ENCODE results near the gene TTC39A.
"Not testable (repeated sequence)": the region's sequence is repeated elsewhere in the genome, so short reads cannot be mapped to it uniquely, and the experiment has no call there.

TTC39A gene

DNA sequence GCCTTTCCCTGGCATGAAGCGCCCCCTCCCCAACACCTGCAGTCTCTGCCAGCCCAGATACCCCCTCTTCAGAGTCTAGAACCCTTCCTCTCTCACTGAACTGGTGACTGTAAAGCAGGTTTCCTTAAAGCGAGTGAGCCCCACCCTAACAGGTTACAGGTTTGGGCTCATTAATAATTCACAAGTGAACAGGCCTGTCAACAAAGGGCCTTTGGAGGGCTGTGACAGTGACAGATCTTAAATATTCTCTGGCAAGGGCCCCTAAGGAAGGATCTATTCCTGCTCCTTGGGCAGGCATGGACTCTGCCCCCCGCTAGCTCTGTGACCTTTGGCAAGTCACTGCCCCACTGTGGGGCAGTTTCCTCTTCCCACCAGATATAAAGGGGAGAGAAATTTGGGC, 5.6 kb upstream of the TTC39A start:
- DNase-seq, result no peak

DNA sequence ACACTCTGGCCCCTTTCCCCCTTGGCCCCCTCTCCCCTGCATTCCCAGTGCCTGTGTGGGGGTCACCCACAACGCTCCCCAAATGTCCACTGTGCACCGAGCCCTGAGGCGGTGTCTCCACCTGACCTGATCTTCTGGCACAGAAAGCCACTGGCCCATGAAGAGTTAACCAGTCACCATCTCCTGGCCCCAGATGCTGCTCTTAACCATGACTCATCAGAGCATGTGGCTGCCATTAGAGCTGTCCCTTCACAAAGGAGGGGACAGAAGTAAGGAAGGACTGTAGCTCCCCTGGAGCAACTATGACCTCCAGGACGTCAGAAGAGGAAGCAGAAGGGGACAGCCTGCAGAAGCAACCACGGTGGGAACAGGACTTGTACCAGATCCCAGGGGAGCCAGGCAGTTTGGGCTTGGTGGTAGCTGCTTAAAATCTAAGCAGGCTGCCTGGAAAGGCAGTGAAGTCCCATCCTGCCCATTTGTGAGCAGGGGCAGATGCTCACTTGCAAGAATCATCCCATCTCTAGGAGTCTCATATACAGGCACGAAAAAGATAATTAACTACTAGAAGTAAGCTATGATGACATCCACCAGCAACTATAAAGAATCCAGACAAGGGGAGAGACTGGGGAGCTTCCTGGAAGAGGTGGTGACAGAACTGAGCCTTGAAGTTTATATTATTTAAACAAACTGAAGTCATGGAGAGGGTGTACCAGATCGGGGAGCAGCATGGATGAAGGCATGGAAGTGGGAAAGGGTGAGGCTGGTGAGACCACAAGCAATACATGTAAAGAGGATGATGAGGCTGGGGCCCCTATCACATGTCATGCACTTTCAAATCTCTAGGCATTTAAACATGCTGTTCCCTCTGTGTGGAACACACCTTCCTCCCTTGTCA, 1.1 kb upstream of the TTC39A start:
- DNase-seq, result peak; percentile 56

DNA sequence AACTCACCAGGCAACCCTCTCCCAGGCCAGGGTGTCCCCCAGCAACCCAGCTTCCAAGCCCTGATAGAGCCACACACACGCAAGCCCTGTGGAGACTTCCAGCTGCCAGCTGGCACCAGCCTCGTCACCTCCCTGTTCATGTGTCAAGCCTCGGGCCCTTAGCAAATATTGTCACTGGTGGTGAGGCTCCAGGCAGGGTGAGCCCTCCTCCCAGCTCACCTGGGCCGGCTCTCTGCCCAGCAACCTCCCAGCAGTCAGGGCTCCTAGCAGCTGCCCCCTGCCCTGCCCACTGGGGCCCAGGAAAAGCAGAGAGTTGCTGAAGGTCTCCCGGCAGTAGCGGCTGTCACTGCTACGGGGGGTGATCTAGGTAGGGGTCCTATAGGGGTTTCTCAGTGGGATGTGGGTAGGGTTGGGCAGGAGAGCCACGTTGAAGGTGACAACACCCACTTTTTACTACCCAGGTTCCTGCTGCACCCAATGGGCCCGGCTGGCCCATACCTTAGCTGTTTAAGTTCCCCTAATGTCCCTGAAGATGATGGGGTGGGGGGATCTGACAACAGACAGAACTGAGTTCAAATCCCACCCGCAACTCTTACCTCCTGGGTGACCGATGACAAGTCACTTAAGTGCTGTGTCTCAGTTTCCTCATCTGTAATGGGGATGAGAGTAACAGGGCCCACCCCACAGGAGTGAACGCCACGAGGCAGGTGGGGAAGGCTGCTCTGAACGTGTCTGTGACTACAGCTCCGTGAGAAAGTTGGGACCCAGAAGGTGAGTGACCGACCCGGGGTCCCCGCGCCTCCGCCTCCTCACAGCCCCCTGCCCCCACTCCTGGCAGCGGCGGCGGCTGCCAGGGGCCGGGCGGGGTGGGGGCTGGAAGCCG, 678 bp downstream of the TTC39A start:
- DNase-seq, result peak; percentile 9

DNA sequence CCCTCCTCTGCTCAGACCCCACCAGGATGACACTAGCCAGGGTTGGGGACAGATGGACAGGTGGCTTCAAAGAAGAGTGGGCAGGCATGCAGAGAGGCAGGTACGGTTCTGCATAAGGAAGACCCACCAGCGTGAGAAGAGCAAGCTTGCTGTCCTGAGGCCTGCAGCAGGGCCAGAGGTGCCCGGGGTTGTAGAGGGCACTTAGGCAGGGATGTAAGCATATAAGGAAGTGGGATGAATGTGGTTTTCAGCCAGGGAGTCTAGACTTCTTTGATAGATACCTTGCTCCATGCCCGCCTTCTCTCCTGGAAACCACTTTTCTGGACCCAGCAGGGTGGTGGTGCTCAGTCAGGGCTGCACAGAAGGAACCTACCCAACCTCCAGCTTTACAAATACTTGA, 1.4 kb downstream of the TTC39A start:
- DNase-seq, result no peak

DNA sequence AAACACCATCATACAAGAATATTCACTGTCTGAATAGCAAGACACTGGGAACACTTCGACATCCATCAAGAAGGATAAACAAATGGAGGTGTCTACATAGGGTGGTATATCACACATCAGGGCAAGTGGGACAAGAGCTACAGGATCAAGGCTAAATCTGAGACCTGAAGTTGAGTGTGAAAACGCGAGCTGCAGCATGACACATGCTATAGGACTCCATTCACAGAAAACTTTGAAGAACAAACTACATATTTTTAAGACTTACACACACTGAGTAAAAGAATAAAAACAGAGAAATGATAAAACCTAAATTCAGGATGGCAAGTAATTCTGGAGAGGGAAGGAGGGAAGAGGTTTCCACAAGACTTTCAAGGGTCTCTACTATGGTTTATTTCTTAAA, 2.1 kb downstream of the TTC39A start:
- no peak for DNase-seq

DNA sequence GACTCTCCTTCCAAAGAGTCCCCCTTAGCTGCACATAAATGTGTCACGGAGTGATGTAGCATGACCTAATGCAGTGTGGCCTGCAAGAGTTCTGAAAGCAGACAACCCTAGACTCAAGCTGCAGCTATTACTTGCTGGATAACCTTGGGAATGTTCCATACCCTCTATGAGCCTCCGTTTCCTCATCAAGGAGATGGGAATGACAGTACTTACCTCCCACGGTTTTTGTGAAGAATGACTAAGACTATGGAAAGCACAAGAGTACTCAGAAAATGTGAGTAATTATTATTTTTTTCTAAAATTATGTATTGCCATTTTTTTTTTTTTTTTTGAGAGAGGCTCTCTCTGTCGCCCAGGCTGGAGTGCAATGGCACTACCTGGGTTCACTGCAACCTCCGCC, 3.0 kb downstream of the TTC39A start:
- DNase-seq, result no peak

DNA sequence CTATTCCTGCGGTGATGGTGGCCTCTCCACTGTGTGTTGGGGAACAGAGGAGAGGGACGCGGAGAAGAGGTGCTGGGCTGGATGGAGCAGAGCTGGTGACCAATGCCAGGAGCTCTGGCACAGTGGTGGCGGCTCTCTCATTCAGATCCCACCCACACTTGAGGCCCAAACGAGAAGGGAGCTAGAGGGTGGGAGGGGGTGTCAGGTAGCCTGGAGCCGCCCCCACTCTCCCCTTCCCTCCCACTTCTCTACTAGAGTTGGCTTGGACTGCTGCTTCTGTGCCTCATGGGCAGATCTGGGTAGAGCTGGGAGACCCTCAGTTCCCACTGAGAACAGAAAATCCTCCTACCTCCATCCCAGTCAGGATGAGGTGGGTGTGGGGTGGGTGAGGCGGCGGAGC, 3.5 kb downstream of the TTC39A start:
- DNase-seq, result no peak

DNA sequence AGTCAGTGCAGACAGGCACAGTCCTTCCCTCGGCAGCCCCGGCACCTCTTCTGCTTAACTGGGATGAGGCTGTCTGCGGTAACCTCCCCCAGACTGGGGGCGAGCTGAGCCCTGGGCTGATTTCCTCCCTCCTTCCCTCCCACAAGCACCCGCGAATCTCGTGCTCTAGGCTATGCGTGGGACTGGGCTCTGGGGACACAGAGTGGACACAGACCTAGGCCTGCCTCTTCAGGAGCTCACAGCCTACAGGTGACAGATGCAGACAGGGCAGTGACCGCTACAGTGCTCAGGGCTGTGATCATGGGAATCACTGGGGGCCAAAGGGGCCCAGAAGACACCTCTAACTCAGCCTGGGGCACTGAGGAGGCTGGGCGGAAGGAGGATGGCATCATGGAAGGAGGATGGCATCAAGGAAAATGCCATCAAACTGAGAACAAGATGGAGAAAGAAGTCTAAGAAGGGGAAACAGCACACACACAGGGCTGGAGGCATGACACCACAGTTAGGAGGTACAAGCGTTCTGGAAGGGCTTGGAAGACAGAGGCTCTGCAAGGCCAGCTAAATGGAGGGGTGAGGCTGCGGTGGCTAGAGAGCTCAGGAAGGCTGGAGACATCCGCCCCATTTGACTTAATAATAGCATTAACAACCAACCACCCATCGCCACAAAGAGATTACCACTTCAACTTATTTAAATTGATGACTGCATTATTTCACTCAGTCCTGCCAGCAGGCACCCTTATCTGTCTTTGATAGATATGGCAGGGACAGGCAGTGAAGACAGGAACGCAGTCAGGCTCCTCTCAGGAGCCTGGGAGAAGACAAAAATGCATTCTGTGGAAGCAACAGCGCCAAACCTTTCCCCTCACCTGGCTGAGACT, 4.2 kb downstream of the TTC39A start:
- DNase-seq, result no peak

DNA sequence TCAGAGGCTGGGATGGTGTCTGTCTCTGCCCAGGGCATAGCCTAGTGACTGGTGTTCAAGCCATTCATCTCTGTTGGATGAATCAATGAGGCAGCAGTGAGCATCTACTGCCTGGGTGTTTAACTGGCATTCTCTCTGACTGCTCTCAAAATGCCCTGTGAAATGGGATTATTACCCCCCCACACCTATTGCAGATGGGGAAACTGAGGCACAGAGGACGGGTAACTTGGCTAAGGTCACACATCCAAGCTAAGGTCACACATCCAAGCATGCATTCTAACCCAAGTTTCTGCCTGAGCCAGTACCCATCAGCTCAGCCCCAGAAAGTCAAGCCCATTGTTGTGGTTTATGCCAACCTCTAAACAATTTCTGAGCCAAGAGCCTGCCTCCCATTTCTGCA, 5.0 kb downstream of the TTC39A start:
- DNase-seq, result no peak

DNA sequence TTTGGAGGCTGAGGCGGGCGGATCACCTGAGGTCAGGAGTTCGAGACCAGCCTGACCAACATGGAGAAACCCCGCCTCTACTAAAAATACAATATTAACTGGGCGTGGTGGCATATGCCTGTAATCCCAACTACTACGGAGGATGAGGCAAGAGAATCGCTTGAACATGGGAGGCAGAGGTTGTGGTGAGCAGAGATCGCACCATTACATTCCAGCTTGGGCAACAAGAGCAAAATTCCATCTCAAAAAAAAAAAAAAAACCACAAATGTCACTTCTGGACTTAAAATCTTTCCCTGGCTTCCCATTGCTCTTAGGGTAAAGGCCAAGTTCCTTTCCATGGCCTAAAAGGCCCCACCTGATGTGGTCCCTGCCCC, 5.4 kb downstream of the TTC39A start:
- DNase-seq, result not testable (repeated sequence)

DNA sequence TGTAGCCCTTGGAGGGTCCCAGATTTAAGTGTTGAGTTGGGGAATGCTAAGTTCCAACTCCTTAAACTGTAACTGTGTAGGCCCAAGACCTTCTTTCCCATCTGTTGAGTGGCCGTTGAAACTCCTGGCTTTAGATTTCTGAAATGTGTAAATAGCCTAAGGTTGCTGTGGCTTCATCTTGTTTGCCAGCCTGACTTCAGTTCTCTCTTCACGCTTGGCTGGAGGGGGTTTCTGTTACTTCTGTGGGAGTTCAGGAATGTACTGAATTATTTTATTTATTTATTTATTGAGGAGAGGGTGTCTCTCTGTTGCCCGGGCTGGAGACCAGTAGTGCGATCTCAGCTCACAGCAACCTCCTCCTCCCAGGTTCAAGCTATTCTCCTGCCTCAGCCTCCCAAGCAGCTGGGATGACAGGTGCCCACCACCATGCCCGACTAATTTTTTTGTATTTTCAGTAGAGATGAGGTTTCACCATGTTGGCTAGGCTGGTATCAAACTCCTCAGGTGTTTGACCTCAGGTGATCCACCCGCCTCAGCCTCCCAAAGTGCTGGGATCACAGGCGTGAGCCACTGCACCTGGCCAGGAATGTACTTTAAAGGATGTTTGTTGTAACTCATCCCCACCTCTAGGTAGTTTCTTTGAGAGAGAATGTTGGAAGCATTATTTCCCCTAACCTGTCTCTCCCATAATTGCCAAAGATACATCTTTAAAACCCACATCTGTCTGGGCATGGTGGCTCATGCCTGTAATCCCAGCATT, 5.9 kb downstream of the TTC39A start:
- no peak for DNase-seq

DNA sequence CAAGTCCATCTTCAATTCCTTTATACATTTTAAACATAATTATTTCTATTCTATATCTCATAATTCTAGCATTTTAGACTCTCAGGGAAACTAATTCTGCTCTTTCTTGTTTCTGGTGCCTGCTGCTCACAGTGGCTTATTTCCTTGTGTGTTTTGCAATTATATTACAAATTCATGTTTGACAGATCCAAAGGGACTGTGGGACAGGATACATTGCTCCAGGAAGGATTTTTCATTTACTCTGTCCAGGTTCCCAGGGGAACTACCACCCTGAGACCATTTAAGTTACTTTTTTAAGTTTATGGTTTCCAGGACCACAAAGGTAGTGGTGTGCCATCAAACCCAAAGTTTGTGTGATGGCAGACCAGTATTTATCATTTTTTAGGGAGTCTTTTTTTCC, 6.6 kb downstream of the TTC39A start:
- no peak for DNase-seq

DNA sequence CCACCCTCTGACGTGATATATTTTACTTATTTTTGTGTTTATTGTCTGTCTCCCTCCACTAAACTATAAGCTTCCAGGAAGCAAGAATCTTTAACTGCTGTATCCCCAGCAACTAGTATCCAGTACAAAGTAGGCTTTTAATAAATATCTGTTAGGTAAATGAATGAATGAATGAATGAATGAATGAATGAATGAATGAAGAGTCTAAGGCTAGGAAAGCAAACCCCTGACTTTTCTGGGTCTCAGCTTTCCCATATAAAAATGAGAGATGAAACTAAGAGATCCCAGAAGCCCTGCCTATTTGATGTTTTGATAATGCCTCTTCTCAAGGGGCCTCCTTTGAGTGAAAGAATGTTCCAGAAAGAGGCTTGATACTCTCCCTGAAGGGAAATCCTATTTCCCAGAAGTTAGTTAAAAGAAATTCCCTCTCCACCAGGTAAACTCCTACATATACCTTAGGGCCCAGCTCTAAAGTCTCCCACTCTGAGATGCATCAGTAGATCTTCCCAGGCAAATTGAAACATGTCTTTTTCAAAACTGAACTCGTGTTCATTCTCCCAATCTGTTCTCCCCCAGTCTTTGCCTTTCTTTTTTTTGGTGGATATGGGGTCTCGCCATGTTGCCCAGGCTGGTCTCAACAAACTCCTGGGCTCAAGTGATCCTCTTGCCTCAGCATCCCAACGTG, 7.8 kb downstream of the TTC39A start:
- no peak for DNase-seq

DNA sequence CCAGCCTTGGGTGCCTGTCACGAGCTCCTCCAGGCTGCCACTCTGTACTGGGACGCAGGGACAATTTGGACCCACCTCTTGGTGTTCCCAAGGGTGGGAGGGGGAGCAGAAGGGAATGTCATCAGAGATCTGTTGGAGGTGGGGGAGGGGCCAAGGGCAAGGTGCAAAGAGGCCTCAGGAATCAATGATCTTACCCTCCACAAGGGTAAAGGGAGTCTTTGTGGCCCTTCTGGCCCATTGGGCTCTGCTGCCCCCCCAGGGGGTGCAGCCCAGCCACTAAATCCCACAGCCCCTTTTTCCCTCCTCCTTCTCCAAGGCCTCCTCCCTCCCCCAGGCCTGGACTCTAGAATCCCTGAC, 8.5 kb downstream of the TTC39A start:
- no peak for DNase-seq

DNA sequence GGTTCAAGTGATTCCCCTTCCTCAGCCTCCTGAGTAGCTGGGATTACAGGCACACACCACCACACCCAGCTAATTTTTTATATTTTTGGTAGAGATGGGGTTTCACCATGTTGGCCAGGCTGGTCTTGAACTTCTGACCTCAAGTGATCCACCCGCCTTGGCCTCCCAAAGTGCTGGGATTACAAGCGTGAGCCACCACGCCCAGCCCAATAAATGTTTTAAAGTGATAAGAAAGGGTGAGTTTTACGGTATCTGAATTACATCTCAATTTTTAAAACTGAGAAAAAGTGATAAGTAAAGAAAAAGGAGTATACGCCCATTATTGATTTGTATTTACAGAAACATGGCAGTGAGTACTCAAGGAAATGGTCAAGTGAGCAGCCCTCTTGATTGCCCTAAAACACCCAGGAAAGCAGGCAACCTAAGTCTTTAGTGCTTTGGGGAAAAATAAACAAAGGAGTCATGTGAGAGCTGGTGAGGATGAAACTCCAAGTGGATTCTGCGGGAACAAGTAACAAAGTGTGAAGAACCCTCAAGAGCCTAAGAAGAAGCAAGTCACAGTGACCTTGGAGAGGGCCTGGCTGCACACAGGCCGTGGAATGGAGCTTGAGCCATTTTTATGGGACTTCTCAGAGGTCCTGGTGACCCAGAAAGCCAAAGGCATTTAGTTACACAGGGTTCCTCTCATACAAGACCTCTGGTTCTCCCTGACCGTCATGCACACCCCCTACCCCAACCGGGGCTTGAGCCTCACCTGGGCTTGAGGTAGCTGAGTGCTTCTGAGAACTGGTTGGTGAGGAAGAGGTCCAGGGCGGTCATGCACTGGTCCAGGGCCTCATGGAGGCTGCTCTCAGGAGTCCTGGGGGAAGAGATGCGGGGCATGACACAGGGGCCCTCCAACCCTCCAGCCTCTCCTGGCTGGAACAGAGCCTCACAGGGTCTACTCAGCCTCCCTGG, 9.1 kb downstream of the TTC39A start:
- DNase-seq, result no peak

DNA sequence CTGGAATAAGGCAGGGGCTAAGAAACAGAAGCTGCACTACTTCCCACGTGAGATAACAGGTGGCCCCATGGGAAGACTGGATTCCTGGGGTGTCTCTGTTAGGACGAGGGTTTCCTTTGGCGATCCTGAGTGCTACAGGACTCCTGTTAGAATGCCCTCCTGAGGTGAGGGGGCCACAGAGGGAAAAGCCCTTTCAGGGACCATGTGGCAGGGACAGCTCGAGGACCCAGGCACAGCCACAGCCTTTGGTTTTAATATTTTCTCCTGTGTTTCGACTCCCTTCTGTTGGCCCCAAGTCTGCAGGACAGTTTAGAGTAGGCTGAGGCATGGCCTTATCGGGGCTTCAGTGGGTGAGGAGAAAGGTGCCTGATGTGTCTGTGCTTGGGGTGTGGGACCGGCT, 12.6 kb downstream of the TTC39A start:
- no peak for DNase-seq

DNA sequence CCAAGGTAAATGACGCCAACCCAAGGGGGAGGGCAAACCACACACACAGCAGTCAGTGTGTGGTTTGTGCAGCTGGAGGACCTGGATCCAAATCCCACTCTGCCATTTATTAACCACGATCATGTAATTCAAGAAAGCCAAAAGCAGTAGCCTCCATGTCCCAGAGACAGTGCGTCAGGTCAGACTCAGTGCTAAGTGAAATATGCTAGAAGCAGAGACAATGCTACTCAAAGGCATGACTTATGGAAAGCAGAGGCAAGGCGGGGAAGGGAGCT, 13.6 kb downstream of the TTC39A start:
- no peak for DNase-seq

DNA sequence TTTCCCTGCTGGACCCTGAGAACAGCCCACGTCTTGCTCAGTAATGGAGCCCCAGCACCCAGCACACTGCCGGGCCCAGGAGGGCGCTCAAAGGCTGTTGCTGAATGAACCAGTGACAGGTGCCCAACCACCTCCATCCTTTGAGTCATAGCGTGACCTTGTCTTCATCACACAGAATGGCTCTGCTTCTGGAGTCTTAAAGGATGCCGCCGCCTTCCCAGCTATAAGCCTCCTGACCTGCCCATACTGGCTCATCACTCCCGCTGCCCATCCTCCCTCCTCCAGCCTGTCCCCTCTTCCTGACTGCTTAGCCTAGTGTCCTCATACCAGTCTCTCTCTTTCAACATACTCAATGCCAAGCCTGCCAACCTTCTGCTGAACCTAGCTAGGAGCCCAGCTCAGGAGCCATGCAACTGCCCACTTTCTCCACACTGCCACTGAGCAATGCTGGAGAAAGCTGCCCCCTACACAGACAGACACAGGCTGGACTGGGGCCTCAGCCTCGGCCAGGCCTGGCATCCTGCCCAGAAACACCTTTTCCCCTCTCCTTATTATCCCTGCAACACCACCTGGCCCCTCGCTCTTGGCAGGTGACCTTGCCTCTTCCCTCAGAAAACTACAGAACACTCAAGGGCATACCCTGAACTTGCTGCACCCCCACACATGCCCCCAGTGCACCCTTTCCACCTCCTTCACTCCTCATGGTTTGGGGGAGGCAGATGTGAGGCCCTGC, 14.1 kb downstream of the TTC39A start:
- DNase-seq, result no peak

DNA sequence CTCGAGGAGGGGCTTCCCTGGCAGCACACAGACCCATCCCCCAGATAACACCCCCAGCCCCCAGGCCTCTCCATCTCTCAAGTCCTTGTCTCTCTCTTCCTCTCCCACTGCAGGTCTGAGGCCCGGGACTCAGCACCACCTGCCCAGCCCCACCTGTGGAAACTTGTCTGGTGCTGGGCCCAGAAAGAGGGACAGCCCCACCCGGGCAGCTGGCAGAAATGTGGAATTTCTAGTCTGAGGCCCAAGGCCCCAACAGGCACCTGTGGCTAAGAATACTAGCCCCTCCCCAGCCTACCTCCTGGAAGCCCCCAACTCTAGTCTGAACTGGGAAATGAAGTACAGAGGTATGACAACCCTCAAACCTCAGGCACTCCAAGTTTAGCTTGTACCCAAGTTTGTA, 15.4 kb downstream of the TTC39A start:
- no peak for DNase-seq
